Endothelial cell (in vitro differentiated cells): Measurements from ENCODE around the gene PRR18. TPM values are rescaled to one million over a fixed set of nuclear protein-coding genes. Genes with fewer than 3 reads are reported as not detected.

Experiments used
- DNase-seq: peaks from one replicate; pipeline ENCODE4 v3.0.0; 2021; ENCODE audit warnings: low spot score
- H3K27ac Mint-ChIP-seq: one replicate; pipeline ENCODE4 v1.8.0; 2021; ENCODE audit warnings: mixed read lengths, inconsistent platforms; ENCODE audit not compliant: unreplicated experiment
- H3K27me3 Mint-ChIP-seq: one replicate; pipeline ENCODE4 v1.8.0; 2021; ENCODE audit warnings: mild to moderate bottlenecking, moderate library complexity, mixed read lengths, inconsistent platforms; ENCODE audit not compliant: unreplicated experiment
- H3K36me3 Mint-ChIP-seq: one replicate; pipeline ENCODE4 v1.8.0; 2021; ENCODE audit warnings: mild to moderate bottlenecking, low read depth, mixed read lengths, inconsistent platforms; ENCODE audit not compliant: unreplicated experiment
- H3K4me1 Mint-ChIP-seq: one replicate; pipeline ENCODE4 v1.8.0; 2021; ENCODE audit warnings: mild to moderate bottlenecking, mixed read lengths, inconsistent platforms; ENCODE audit not compliant: unreplicated experiment
- H3K4me3 Mint-ChIP-seq: one replicate; pipeline ENCODE4 v1.8.0; 2021; ENCODE audit warnings: mild to moderate bottlenecking, mixed read lengths, inconsistent platforms; ENCODE audit not compliant: unreplicated experiment
- H3K9me3 Mint-ChIP-seq: one replicate; pipeline ENCODE4 v1.8.0; 2021; ENCODE audit warnings: mixed read lengths, inconsistent platforms; ENCODE audit not compliant: unreplicated experiment
- CTCF ChIP-seq: fragments of 200-600 bp; sonication (generic); IDR thresholded peaks from one replicate; pipeline ENCODE4 v1.5.0; 2021; ENCODE audit warnings: antibody characterized with exemption; ENCODE audit not compliant: unreplicated experiment
- total RNA-seq: library from RNA; stranded (reverse); fragmentation: NEBNext Ultra II Directional; extraction: Animal tissue kit (Norgen Biotek cat#: 25700); gene quantifications from one replicate; pipeline ENCODE4 v1.2.1, GENCODE V29; 2021; ENCODE audit not compliant: unreplicated experiment

Gene PRR18
- total RNA-seq, 1 donor from 2014 or later: 1.1 TPM

GRCh38 chr6:166259296-166259977 lies 48.8 kb downstream of the PRR18 start:
- no peak overlapping the region for H3K4me3 Mint-ChIP-seq
- no peak for DNase-seq
- TF ChIP-seq CTCF: no peak
- H3K9me3 Mint-ChIP-seq: no peaks in the 10 kb centered on the region
- H3K27me3 Mint-ChIP-seq: peaks cover 2% of the 10 kb centered on the region
- H3K4me1 Mint-ChIP-seq: peaks cover 18% of the 10 kb centered on the region
- H3K27ac Mint-ChIP-seq: peak overlapping the region; percentile 9
- H3K36me3 Mint-ChIP-seq: no peaks in the 10 kb centered on the region

- H3K4me3 Mint-ChIP-seq: no peak overlapping the region
- H3K27ac Mint-ChIP-seq: no peak overlapping the region
- H3K9me3 Mint-ChIP-seq: no peaks in the 10 kb centered on the region
- peaks cover 20% of the 10 kb centered on the region for H3K4me1 Mint-ChIP-seq
- TF ChIP-seq CTCF: no peak
- no peaks in the 10 kb centered on the region for H3K36me3 Mint-ChIP-seq
- DNase-seq: no peak
- peaks cover 2% of the 10 kb centered on the region for H3K27me3 Mint-ChIP-seq
Observed at GRCh38 chr6:166258854-166259276, 49.3 kb downstream of the PRR18 start.

GRCh38 chr6:166257911-166258318 lies 50.3 kb downstream of the PRR18 start:
- Mint-ChIP-seq H3K9me3 (no peaks in the 10 kb centered on the region), H3K4me1 (peaks cover 20% of the 10 kb centered on the region), H3K27ac (no peak overlapping the region), H3K4me3 (no peak overlapping the region), H3K36me3 (no peaks in the 10 kb centered on the region), H3K27me3 (peaks cover 2% of the 10 kb centered on the region)
- TF ChIP-seq CTCF: no peak
- no peak for DNase-seq

Other genes with a start within 250 kb of the PRR18 start
- 44.8 TPM for gene TBXT, start 140.5 kb downstream of the PRR18 start, total RNA-seq
- 29.1 TPM for gene SFT2D1, start 34.2 kb upstream of the PRR18 start, total RNA-seq
- gene MPC1, start 74.5 kb upstream of the PRR18 start, total RNA-seq: 23.7 TPM